Activated CD8-positive, alpha-beta T cell treated with anti-CD3 and anti-CD28 coated beads, Interleukin-2, amount 10 ng/mL, durations not matched to agents 7 days and 5 days (primary cell): ENCODE results near the gene GDNF. TPM values are rescaled to one million over a fixed set of nuclear protein-coding genes. Genes with fewer than 3 reads are reported as not detected.
"Not testable (repeated sequence)": the region's sequence is repeated elsewhere in the genome, so short reads cannot be mapped to it uniquely, and the experiment has no call there.

Experiments
- ATAC-seq: fragments of 150-1000 bp; cut with Tn5 transposase; one replicate; pipeline ENCODE4 v1.10.0; 2021; ENCODE audit warnings: moderate library complexity
- CTCF ChIA-PET: fragments of 350-600 bp; sonication (Branson Sonifier 250); formaldehyde crosslinking; loops from one replicate; lab custom pipeline; 2021; ENCODE audit warnings: antibody characterized with exemption; lab: Charles Lee
- POLR2A ChIA-PET: fragments of 350-600 bp; sonication (Branson Sonifier 250); formaldehyde crosslinking; loops from one replicate; lab custom pipeline; 2021; ENCODE audit warnings: antibody characterized with exemption; lab: Charles Lee
- DNase-seq: peaks from one replicate; pipeline ENCODE4 v3.0.0-alpha.2; 2020
- H3K27ac Mint-ChIP-seq: one replicate; pipeline ENCODE4 v1.8.0; 2021; ENCODE audit warnings: mild to moderate bottlenecking, mixed read lengths
- H3K27me3 Mint-ChIP-seq: one replicate; pipeline ENCODE4 v1.8.0; 2021; ENCODE audit warnings: low read depth, mixed read lengths
- H3K36me3 Mint-ChIP-seq: one replicate; pipeline ENCODE4 v1.8.0; 2021; ENCODE audit warnings: low read depth, mixed read lengths
- H3K4me1 Mint-ChIP-seq: one replicate; pipeline ENCODE4 v1.8.0; 2021; ENCODE audit warnings: low read depth, mixed read lengths
- H3K4me3 Mint-ChIP-seq: one replicate; pipeline ENCODE4 v1.8.0; 2021; ENCODE audit warnings: mild to moderate bottlenecking, mixed read lengths
- H3K9me3 Mint-ChIP-seq: one replicate; pipeline ENCODE4 v1.8.0; 2022; ENCODE audit warnings: mixed read lengths; ENCODE audit not compliant: insufficient read depth
- total RNA-seq, 2 experiments: library from RNA; stranded (reverse); gene quantifications; one replicate each; pipeline ENCODE4 v1.2.3, GENCODE V29; 2021

The GDNF gene
- total RNA-seq, 2 experiments from 2014 or later = not detected

DNA sequence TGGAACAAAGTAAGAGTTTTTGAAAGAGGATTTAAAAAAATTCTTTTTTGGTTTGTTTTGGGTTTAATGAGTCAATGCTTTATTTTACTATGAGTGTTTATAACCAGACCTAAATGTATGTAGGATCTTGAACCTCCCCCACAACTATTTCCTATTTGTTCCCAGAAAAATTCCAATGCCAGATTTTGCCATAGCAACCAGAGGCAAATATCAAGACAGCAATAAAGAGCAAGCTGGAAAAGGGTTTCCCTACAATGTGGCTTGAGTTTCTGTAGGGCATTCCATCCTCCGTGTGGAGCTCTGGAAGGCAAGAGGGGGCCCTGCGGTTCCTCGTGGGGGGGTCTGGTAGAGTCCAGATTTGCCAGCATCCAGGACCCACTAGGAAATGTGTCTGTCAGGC is 27.8 kb upstream of the GDNF start:
- Mint-ChIP-seq H3K27me3 (no peaks in the 10 kb centered on the region), H3K27ac (no peak overlapping the region), H3K4me3 (no peak overlapping the region), H3K9me3 (no peaks in the 10 kb centered on the region), H3K36me3 (no peaks in the 10 kb centered on the region), H3K4me1 (no peaks in the 10 kb centered on the region)
- ATAC-seq = no peak
- ChIA-PET POLR2A (no interaction called here), CTCF (no interaction called here)
- DNase-seq = no peak

DNA sequence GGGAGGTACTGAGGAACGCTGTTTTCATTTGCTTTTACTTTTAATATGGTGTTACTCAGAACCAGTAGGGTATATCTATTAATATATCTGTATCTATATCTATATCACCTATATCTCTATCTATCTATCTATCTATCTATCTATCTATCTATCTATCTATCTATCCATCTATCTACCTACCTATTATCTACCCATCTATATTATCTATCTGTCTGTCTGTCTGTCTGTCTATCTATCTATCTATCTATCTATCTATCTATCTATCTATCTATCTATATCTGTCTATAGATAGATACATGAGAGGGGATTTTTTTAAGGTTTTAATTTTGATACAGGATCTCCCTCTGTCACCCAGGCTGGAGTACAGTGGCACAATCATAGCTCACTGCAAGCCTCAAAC is 23.1 kb upstream of the GDNF start:
- H3K4me1 Mint-ChIP-seq, H3K36me3 Mint-ChIP-seq, DNase-seq, H3K27ac Mint-ChIP-seq, CTCF ChIA-PET, ATAC-seq, H3K9me3 Mint-ChIP-seq, H3K4me3 Mint-ChIP-seq, POLR2A ChIA-PET, H3K27me3 Mint-ChIP-seq: not testable (repeated sequence)

DNA sequence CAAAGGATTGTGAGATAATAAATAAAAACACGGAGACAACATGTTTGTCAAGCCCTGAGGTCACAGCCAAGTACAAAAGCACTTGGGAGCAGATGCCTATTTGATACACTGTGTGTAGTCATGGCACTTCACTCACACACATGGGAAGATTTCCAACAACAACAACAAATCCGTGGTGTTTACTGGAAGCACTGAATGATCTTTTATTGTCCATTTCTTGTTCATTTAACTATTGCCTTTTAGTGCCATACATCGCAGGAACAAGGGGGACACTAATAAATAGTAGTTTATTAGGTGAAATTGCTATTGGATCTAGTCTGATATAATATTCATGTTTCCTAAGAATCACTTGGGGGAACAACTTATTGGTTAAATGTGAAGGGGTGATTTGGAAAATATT is 20.4 kb upstream of the GDNF start:
- ATAC-seq (no peak), DNase-seq (no peak)
- Mint-ChIP-seq H3K4me3 (no peak overlapping the region), H3K36me3 (no peaks in the 10 kb centered on the region), H3K9me3 (no peaks in the 10 kb centered on the region), H3K4me1 (no peaks in the 10 kb centered on the region), H3K27ac (no peak overlapping the region), H3K27me3 (peaks cover 8% of the 10 kb centered on the region)
- POLR2A ChIA-PET = no interaction called here
- CTCF ChIA-PET = no interaction called here

DNA sequence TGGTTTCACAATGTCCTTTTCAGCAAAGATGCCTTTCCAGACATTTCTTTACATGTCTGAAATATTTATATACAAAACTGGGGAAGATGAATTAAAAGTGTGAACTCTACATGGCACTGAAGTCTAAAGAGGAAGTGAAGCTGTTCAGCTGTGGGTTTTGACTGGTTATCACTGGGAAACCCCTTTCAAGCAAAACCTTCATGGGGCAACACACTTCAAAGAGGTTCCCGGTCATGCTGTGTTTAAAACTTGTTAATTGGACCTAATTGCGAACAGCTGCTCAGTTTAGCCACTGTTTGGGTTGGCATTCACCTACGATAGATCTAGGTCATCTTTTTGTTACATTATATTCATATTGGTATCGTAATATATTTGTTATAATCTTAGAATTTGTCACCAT is 20.0 kb upstream of the GDNF start:
- peaks cover 8% of the 10 kb centered on the region for H3K27me3 Mint-ChIP-seq
- no peak for DNase-seq
- no peak for ATAC-seq
- no peaks in the 10 kb centered on the region for H3K9me3 Mint-ChIP-seq
- no peak overlapping the region for H3K4me3 Mint-ChIP-seq
- ChIA-PET CTCF (no interaction called here), POLR2A (no interaction called here)
- H3K36me3 Mint-ChIP-seq = no peaks in the 10 kb centered on the region
- H3K4me1 Mint-ChIP-seq = no peaks in the 10 kb centered on the region
- no peak overlapping the region for H3K27ac Mint-ChIP-seq

DNA sequence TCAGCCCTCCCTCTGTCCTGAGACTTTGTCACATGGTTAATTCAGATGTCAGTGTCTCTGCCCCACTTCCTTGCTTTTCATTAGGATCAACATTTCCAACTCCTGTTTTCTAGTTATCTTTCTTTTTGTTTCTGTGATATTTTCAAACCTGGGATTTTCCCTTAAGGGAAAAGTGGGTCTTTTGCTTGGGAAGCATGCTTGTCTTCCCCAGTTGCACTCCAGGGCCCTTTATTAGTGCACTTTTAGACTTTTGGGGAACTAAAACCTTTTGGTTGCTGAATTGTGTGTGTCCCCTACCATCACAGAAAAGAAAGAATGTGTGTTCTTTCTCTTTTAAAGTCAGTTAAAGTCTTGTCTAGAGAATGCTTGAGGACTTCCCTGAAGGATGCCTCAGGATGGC is 18.4 kb upstream of the GDNF start:
- Mint-ChIP-seq H3K4me3 (no peak overlapping the region), H3K36me3 (no peaks in the 10 kb centered on the region), H3K9me3 (no peaks in the 10 kb centered on the region), H3K27ac (no peak overlapping the region), H3K27me3 (peaks cover 10% of the 10 kb centered on the region), H3K4me1 (no peaks in the 10 kb centered on the region)
- ATAC-seq (no peak), DNase-seq (no peak)
- CTCF ChIA-PET = no interaction called here
- POLR2A ChIA-PET = no interaction called here

DNA sequence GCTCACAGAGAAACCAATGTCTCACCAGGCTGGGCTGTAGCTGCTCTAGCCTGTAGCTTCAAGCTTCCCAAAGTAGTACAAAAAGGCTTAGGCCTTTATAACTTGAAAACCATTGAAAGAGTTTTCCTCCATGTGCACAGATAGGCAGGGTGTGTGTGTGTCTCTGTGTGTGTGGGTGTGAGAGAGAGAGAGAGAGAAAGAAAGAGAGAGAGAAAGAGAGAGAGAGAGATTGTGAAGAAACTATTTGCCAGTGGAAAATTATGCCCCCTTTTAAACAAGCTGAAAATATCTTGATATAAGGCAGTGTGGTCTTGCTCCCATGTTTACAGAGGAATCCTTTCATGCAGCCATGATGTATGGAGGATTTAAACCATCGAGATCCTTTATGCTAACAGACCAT is 17.9 kb upstream of the GDNF start:
- H3K27ac Mint-ChIP-seq = no peak overlapping the region
- H3K9me3 Mint-ChIP-seq = no peaks in the 10 kb centered on the region
- H3K27me3 Mint-ChIP-seq = peaks cover 11% of the 10 kb centered on the region
- H3K4me3 Mint-ChIP-seq = no peak overlapping the region
- ChIA-PET CTCF (no interaction called here), POLR2A (no interaction called here)
- DNase-seq = no peak
- no peak for ATAC-seq
- no peaks in the 10 kb centered on the region for H3K4me1 Mint-ChIP-seq
- no peaks in the 10 kb centered on the region for H3K36me3 Mint-ChIP-seq

DNA sequence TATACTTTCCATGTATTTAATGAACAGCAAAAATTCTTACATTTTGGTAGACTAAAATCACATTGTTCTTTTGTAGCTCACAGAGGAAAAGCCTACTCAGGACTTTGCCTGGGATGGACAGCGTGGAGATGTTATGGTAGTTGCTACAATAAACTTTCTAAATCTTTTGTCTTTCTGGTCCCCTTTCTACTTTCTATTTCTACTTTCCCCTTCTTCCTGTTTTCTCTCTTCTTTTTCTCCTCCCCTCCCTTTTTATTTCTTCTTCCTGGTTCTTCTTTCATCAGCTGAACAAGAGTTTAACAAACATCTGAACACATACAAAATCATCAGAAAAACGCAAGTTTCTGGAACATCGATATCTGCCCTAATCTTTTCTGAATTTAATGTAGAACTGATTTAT is 15.6 kb upstream of the GDNF start:
- Mint-ChIP-seq H3K36me3 (no peaks in the 10 kb centered on the region), H3K4me3 (no peak overlapping the region), H3K4me1 (no peaks in the 10 kb centered on the region), H3K27me3 (peaks cover 11% of the 10 kb centered on the region), H3K27ac (no peak overlapping the region), H3K9me3 (no peaks in the 10 kb centered on the region)
- ChIA-PET POLR2A (no interaction called here), CTCF (no interaction called here)
- ATAC-seq = no peak
- no peak for DNase-seq

DNA sequence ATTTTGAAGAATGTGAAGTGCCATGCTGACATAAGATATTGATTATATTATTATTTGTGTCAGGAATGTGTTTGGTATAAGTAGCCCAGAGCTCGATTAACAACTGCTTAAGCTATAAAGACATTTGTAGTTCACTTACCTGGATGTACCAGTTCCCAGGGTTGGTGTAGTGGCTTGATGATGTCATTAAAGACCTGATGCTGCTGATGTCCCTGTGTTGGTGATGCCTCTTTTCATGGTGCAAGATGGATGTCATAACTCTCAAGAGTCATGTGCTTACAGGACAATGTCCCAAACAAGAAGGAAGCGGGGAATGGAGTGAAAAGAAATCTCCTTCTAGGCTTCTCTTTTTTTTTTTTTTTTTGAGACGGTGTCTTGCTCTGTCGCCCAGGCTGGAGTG is 11.5 kb upstream of the GDNF start:
- Mint-ChIP-seq H3K27me3 (peaks cover 18% of the 10 kb centered on the region), H3K4me1 (peaks cover 4% of the 10 kb centered on the region), H3K9me3 (no peaks in the 10 kb centered on the region), H3K36me3 (no peaks in the 10 kb centered on the region), H3K27ac (no peak overlapping the region), H3K4me3 (no peak overlapping the region)
- POLR2A ChIA-PET = no interaction called here
- no peak for DNase-seq
- CTCF ChIA-PET = no interaction called here
- no peak for ATAC-seq

DNA sequence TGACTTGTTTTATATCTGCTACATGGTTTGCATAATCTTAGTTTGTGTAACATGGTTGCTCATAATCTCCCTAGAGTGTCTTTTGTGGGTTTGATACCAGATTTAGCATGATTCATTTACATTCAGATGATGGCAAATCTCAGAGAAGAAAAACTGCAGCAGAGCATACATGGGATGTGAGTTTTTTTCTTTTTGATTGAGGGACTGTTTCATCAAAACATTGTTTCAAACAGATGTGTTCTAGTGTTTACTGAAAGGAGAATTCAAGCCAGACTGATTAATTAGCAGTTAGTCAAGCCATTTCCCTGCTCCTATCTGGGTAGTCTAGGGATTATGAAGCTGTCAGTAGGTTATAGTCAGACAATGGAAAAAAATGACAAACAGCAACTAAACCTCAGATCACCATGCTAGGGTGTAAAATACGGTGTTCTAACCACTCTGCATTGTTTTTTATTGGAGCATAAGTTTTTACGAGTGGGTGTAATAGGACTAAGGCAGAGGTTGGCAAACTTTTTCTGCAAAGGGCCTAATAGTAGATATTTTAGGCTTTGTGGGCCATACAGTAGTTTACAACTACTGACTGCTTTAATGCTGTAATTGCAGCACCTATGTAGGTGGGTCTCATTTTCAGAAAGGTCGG is 10.5 kb upstream of the GDNF start:
- peaks cover 4% of the 10 kb centered on the region for H3K4me1 Mint-ChIP-seq
- no peaks in the 10 kb centered on the region for H3K36me3 Mint-ChIP-seq
- no peak overlapping the region for H3K4me3 Mint-ChIP-seq
- H3K27ac Mint-ChIP-seq = no peak overlapping the region
- CTCF ChIA-PET = no interaction called here
- no peak for ATAC-seq
- H3K9me3 Mint-ChIP-seq = no peaks in the 10 kb centered on the region
- H3K27me3 Mint-ChIP-seq = peaks cover 20% of the 10 kb centered on the region
- POLR2A ChIA-PET = no interaction called here
- DNase-seq = no peak

DNA sequence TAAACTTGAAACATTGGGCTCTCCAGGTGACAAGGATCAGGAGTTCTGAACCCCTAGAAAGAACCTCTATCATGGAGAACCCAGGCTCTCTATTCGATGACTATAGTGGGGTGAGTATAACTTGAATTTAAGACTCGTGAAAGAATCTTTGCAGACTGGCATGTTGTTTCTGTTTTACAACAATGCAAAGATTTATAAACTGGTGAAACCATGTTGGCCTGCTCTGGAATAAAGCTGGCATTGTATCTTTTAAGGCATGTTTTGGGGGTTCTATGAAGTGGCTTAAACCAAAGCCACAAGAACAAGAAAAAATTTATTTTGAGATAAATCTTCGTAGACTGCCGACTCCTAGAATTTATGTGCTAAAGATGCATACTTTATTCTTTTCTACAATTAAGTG is 9.8 kb upstream of the GDNF start:
- Mint-ChIP-seq H3K4me3 (no peak overlapping the region), H3K36me3 (no peaks in the 10 kb centered on the region), H3K27me3 (peaks cover 24% of the 10 kb centered on the region), H3K27ac (no peak overlapping the region), H3K9me3 (no peaks in the 10 kb centered on the region), H3K4me1 (peaks cover 4% of the 10 kb centered on the region)
- ATAC-seq (no peak), DNase-seq (no peak)
- ChIA-PET CTCF (no interaction called here), POLR2A (no interaction called here)

DNA sequence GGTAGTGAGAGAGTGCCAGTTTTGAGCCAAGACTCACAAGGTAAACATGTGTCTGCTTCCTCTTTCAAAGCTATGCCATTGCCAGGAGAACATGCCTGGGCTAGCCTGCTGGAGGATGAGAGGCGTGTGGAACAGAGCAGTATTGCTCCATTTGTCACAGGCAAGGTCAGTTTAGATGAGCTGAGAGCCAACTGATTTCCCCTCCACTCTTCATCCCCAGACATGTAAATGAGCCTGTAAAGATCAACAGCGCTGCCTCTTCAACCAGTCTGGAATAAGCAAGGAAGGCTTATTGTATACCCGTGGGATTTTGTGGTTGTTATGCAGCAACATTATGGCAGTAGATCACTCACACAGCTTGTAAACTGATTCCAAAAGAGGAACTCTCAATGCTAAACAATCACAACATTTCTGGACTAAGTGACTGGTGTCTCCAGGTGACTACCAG is 8.2 kb upstream of the GDNF start:
- H3K27me3 Mint-ChIP-seq = peaks cover 27% of the 10 kb centered on the region
- CTCF ChIA-PET = no interaction called here
- H3K36me3 Mint-ChIP-seq = no peaks in the 10 kb centered on the region
- peak overlapping the region; percentile 27 for H3K27ac Mint-ChIP-seq
- peaks cover 4% of the 10 kb centered on the region for H3K4me1 Mint-ChIP-seq
- POLR2A ChIA-PET = no interaction called here
- ATAC-seq (no peak), DNase-seq (no peak)
- H3K9me3 Mint-ChIP-seq = no peaks in the 10 kb centered on the region
- no peak overlapping the region for H3K4me3 Mint-ChIP-seq

DNA sequence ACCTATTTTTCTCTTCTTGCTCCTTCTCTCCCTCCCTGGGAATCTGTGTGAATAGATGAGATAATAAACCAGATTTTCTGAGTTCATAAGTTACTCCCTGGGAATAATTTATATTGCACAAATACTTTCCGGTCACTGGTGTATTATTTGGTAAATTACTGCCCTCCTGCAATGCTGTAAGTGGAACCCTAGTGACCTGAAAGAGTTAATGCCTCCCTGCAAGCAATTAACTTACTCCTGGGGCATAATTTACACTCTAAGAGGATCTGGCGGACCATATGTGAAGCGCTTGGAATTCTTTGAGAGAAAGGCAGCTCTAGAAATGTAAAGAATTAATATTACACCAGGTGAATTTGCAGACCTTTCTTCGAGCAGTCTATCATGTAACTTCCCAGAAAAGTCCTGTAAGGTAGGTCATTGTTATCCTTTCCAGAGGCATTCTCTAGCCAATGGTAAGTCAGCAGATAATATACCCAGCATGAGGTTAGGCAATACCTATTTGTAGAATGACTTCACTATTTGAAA is 7.0 kb upstream of the GDNF start:
- ATAC-seq = no peak
- no peaks in the 10 kb centered on the region for H3K36me3 Mint-ChIP-seq
- peaks cover 32% of the 10 kb centered on the region for H3K27me3 Mint-ChIP-seq
- CTCF ChIA-PET = interaction anchor here (1.2 kb wide), 1 partner anchor 12 kb away, joined by 3 read pairs; no protein-coding TSS in a partner anchor
- H3K4me1 Mint-ChIP-seq = peaks cover 4% of the 10 kb centered on the region
- no peaks in the 10 kb centered on the region for H3K9me3 Mint-ChIP-seq
- DNase-seq = no peak
- no peak overlapping the region for H3K4me3 Mint-ChIP-seq
- H3K27ac Mint-ChIP-seq = no peak overlapping the region
- POLR2A ChIA-PET = no interaction called here

DNA sequence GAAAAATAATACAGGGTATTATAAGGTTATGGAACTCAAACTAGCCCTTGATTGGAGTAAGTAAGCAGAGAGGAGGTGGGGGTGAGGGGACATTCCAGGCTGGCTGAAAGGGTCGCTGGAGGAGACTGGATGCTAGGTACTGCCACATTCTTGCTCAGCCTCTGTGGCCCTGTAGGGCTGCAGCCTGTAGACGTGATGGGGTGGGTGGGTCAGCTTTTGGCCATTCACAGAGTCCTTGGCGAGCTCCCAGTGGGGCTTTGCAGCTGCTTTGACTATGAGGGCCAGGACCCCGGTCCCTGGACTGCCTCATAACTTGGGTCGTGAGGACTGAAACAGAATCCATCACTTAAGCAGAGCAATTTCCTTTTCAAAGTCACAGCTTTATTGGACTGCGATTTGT is 4.2 kb upstream of the GDNF start:
- POLR2A ChIA-PET = no interaction called here
- H3K9me3 Mint-ChIP-seq = no peaks in the 10 kb centered on the region
- ATAC-seq (no peak), DNase-seq (no peak)
- no peak overlapping the region for H3K27ac Mint-ChIP-seq
- peaks cover 7% of the 10 kb centered on the region for H3K4me1 Mint-ChIP-seq
- no peak overlapping the region for H3K4me3 Mint-ChIP-seq
- no peaks in the 10 kb centered on the region for H3K36me3 Mint-ChIP-seq
- CTCF ChIA-PET = no interaction called here
- H3K27me3 Mint-ChIP-seq = peaks cover 39% of the 10 kb centered on the region
